HCT116 (cell line): Measurements from ENCODE around the gene CLEC11A.

Experiments
- CTCF ChIP-seq, 3 experiments: fragments of 200-600 bp in 1 of 3; sonication (generic) in 1 of 3; IDR thresholded peaks in 2 of 3; conservative IDR thresholded peaks in 1 of 3; 2 replicates each; pipeline ENCODE4 v1.5.1; 2012 to 2017; ENCODE audit warnings: low read depth in 2 of 3, low read length in 2 of 3, antibody characterized with exemption in 1 of 3, borderline replicate concordance in 1 of 3, control low read depth in 1 of 3, mild to moderate bottlenecking in 1 of 3, mixed read lengths in 1 of 3, mixed run types in 1 of 3, moderate library complexity in 1 of 3; ENCODE audit not compliant: insufficient read depth in 1 of 3
- POLR2A ChIP-seq: IDR thresholded peaks from 2 replicates; pipeline ENCODE4 v1.7.0; 2011; ENCODE audit warnings: borderline replicate concordance; ENCODE audit not compliant: insufficient read depth, insufficient read length; ENCODE audit errors: extremely low read depth
- POLR2AphosphoS5 ChIP-seq: IDR thresholded peaks from 2 replicates; pipeline ENCODE4 v1.6.1; 2011; ENCODE audit warnings: mild to moderate bottlenecking, low read depth, low read length, moderate library complexity
- SP1 ChIP-seq: IDR thresholded peaks from 2 replicates; pipeline ENCODE4 v1.6.1; 2012; ENCODE audit warnings: low read depth
- YY1 ChIP-seq: IDR thresholded peaks from 2 replicates; pipeline ENCODE4 v1.6.1; 2011; ENCODE audit warnings: low read length, low read depth, moderate library complexity, mild to moderate bottlenecking; ENCODE audit not compliant: insufficient replicate concordance; ENCODE audit errors: extremely low read depth

GRCh38 chr19:50722201-50723013 lies 757 bp upstream of the CLEC11A start:
- no peak for TF ChIP-seq CTCF (IDR thresholded peaks at IDR 0.05 in 2 of 3, conservative IDR thresholded peaks at IDR 0.05 in 1 of 3; ENCODE audit: borderline replicate concordance in 1 of 3, insufficient read depth in 1 of 3, low read depth in 2 of 3, low read length in 2 of 3)
- no peak for TF ChIP-seq POLR2AphosphoS5
- TF ChIP-seq POLR2A = no peak
- no peak for TF ChIP-seq SP1
- no peak for TF ChIP-seq YY1
